H9 (cell line): ENCODE measurements around the gene FXN. TPM values are rescaled to one million over a fixed set of nuclear protein-coding genes. Genes with fewer than 3 reads are reported as not detected.
A peak's percentile ranks its signal among the peaks of the same experiment; 100 is the strongest.

Experiments
- DNase-seq: peaks from one replicate; pipeline ENCODE4 v3.0.0-alpha.2; 2017
- H2AFZ ChIP-seq: one replicate; pipeline ENCODE4 v1.6.1; 2013; ENCODE audit warnings: mild to moderate bottlenecking, low read length, control low read depth, moderate library complexity
- H2AK5ac ChIP-seq: 2 replicates; pipeline ENCODE4 v1.6.1; 2013; ENCODE audit warnings: low read length, control low read depth, mixed read lengths; ENCODE audit not compliant: insufficient read length
- H2BK120ac ChIP-seq: one replicate; pipeline ENCODE4 v1.6.1; 2013; ENCODE audit warnings: low read depth, mild to moderate bottlenecking, low read length, control low read depth, inconsistent platforms; ENCODE audit not compliant: poor library complexity, severe bottlenecking
- H2BK12ac ChIP-seq: 2 replicates; pipeline ENCODE4 v1.6.1; 2013; ENCODE audit warnings: low read length, control low read depth, mixed read lengths, low read depth; ENCODE audit not compliant: insufficient read length
- H2BK15ac ChIP-seq: 2 replicates; pipeline ENCODE4 v1.6.1; 2013; ENCODE audit warnings: low read depth, low read length, control low read depth
- H2BK20ac ChIP-seq: one replicate; pipeline ENCODE4 v1.6.1; 2013; ENCODE audit warnings: low read depth, mild to moderate bottlenecking, low read length, control low read depth, inconsistent platforms; ENCODE audit not compliant: poor library complexity, severe bottlenecking
- H2BK5ac ChIP-seq: 2 replicates; pipeline ENCODE4 v1.6.1; 2013; ENCODE audit warnings: low read length, control low read depth, mixed read lengths; ENCODE audit not compliant: insufficient read length
- H3K14ac ChIP-seq: 2 replicates; pipeline ENCODE4 v1.6.1; 2013; ENCODE audit warnings: low read length, control low read depth; ENCODE audit not compliant: insufficient read depth
- H3K18ac ChIP-seq: 2 replicates; pipeline ENCODE4 v1.6.1; 2013; ENCODE audit warnings: low read depth, mild to moderate bottlenecking, mixed read lengths, low read length, control low read depth; ENCODE audit not compliant: insufficient read length
- H3K23ac ChIP-seq: 2 replicates; pipeline ENCODE4 v1.6.1; 2013; ENCODE audit warnings: low read length, control low read depth, mixed read lengths, low read depth; ENCODE audit not compliant: insufficient read length
- H3K23me2 ChIP-seq: 2 replicates; pipeline ENCODE4 v1.6.1; 2013; ENCODE audit warnings: low read depth, mild to moderate bottlenecking, mixed read lengths, low read length, control low read depth; ENCODE audit not compliant: insufficient read length, poor library complexity, severe bottlenecking
- H3K27ac ChIP-seq: 2 replicates; pipeline ENCODE4 v1.5.1; 2013; ENCODE audit warnings: low read length, control low read depth, mixed read lengths, low read depth; ENCODE audit not compliant: insufficient read length
- H3K27me3 ChIP-seq: 2 replicates; pipeline ENCODE4 v1.6.1; 2013; ENCODE audit warnings: low read length, control low read depth, inconsistent platforms; ENCODE audit not compliant: insufficient read depth
- H3K4ac ChIP-seq: 2 replicates; pipeline ENCODE4 v1.6.1; 2013; ENCODE audit warnings: low read depth, mild to moderate bottlenecking, control low read depth, inconsistent platforms, low read length, moderate library complexity
- H3K4me1 ChIP-seq: 2 replicates; pipeline ENCODE4 v1.6.1; 2013; ENCODE audit warnings: low read length, control low read depth, inconsistent platforms; ENCODE audit not compliant: insufficient read depth
- H3K4me2 ChIP-seq: 2 replicates; pipeline ENCODE4 v1.6.1; 2013; ENCODE audit warnings: low read length, control low read depth, mixed read lengths; ENCODE audit not compliant: insufficient read length, insufficient read depth
- H3K56ac ChIP-seq: 2 replicates; pipeline ENCODE4 v1.6.1; 2013; ENCODE audit warnings: low read depth, mild to moderate bottlenecking, mixed read lengths, low read length, control low read depth; ENCODE audit not compliant: insufficient read length
- H3K79me1 ChIP-seq: 2 replicates; pipeline ENCODE4 v1.6.1; 2013; ENCODE audit warnings: low read depth, mild to moderate bottlenecking, moderate library complexity, low read length, control low read depth, inconsistent platforms; ENCODE audit not compliant: insufficient read depth, poor library complexity, severe bottlenecking
- H3K79me2 ChIP-seq: 2 replicates; pipeline ENCODE4 v1.6.1; 2013; ENCODE audit warnings: low read length, control low read depth, inconsistent platforms; ENCODE audit not compliant: insufficient read depth
- H3K9ac ChIP-seq: 2 replicates; pipeline ENCODE4 v1.6.1; 2013; ENCODE audit warnings: low read length, control low read depth, mixed read lengths; ENCODE audit not compliant: insufficient read length; ENCODE audit errors: extremely low read depth
- H3K9me3 ChIP-seq: one replicate; pipeline ENCODE4 v1.6.1; 2013; ENCODE audit warnings: low read depth, low read length, inconsistent platforms; ENCODE audit not compliant: control insufficient read depth
- H3T11ph ChIP-seq: one replicate; pipeline ENCODE4 v1.6.1; 2013; ENCODE audit warnings: mild to moderate bottlenecking, low read length, control low read depth, inconsistent platforms
- H4K20me1 ChIP-seq: one replicate; pipeline ENCODE4 v1.6.1; 2013; ENCODE audit not compliant: control insufficient read depth, insufficient read length, insufficient read depth
- H4K5ac ChIP-seq: 2 replicates; pipeline ENCODE4 v1.6.1; 2013; ENCODE audit warnings: low read depth, mild to moderate bottlenecking, mixed read lengths, low read length, control low read depth; ENCODE audit not compliant: insufficient read length
- H4K8ac ChIP-seq: replicated peaks from 2 replicates; pipeline ENCODE4 v1.6.1; 2013; ENCODE audit warnings: low read length, control low read depth, mixed read lengths, low read depth; ENCODE audit not compliant: insufficient read length
- H4K91ac ChIP-seq: 2 replicates; pipeline ENCODE4 v1.6.1; 2013; ENCODE audit warnings: low read depth, mild to moderate bottlenecking, moderate library complexity, mixed read lengths, low read length, control low read depth; ENCODE audit not compliant: insufficient read length
- H3K27ac Mint-ChIP-seq, 3 experiments: 2 replicates in 2 of 3; 3 replicates in 1 of 3; pipeline ENCODE4 v1.8.0; 2020 to 2021; ENCODE audit warnings: mixed read lengths in 3 of 3, mild to moderate bottlenecking in 1 of 3, moderate library complexity in 1 of 3
- H3K27me3 Mint-ChIP-seq: 2 replicates; pipeline ENCODE4 v1.8.0; 2021; ENCODE audit warnings: low read depth, mild to moderate bottlenecking, moderate library complexity, mixed read lengths
- H3K36me3 Mint-ChIP-seq, 3 experiments: 2 replicates in 2 of 3; 3 replicates in 1 of 3; pipeline ENCODE4 v1.8.0; 2020 to 2021; ENCODE audit warnings: low read depth in 3 of 3, mixed read lengths in 3 of 3; ENCODE audit not compliant: insufficient read depth in 1 of 3
- H3K4me1 Mint-ChIP-seq, 2 experiments: 2 replicates each; pipeline ENCODE4 v1.8.0; 2020; ENCODE audit warnings: mixed read lengths in 2 of 2
- H3K4me3 Mint-ChIP-seq, 2 experiments: 2 replicates in 1 of 2; 3 replicates in 1 of 2; pipeline ENCODE4 v1.8.0; 2020 to 2021; ENCODE audit warnings: mild to moderate bottlenecking in 2 of 2, mixed read lengths in 2 of 2, moderate library complexity in 1 of 2
- H3K9me3 Mint-ChIP-seq, 2 experiments: 2 replicates in 1 of 2; 3 replicates in 1 of 2; pipeline ENCODE4 v1.8.0; 2020; ENCODE audit warnings: mild to moderate bottlenecking in 2 of 2, mixed read lengths in 2 of 2, moderate library complexity in 1 of 2
- WGBS: extraction: QIAGEN DNeasy Blood & Tissue Kit; methylation state at CpG from one replicate; pipeline ENCODE4 v1.1.7; 2013; ENCODE audit warnings: missing lambda C conversion rate, low lambda C conversion rate, mixed read lengths; ENCODE audit not compliant: insufficient read length; ENCODE audit errors: extremely low coverage; 5-methylcytosine and 5-hydroxymethylcytosine counted together
- total RNA-seq: library from RNA; stranded (reverse); gene quantifications from 2 replicates; pipeline ENCODE4 v1.2.1, GENCODE V29; 2021
- TF ChIP-seq, protein P1 (sequence below): fragments of 200-600 bp; sonication (generic); conservative IDR thresholded peaks from 3 replicates; pipeline ENCODE4 v1.8.0; 2021; ENCODE audit warnings: antibody characterized with exemption, mild to moderate bottlenecking

The FXN gene
- total RNA-seq, 1 experiment from 2014 or later, result 34.4 TPM

DNA sequence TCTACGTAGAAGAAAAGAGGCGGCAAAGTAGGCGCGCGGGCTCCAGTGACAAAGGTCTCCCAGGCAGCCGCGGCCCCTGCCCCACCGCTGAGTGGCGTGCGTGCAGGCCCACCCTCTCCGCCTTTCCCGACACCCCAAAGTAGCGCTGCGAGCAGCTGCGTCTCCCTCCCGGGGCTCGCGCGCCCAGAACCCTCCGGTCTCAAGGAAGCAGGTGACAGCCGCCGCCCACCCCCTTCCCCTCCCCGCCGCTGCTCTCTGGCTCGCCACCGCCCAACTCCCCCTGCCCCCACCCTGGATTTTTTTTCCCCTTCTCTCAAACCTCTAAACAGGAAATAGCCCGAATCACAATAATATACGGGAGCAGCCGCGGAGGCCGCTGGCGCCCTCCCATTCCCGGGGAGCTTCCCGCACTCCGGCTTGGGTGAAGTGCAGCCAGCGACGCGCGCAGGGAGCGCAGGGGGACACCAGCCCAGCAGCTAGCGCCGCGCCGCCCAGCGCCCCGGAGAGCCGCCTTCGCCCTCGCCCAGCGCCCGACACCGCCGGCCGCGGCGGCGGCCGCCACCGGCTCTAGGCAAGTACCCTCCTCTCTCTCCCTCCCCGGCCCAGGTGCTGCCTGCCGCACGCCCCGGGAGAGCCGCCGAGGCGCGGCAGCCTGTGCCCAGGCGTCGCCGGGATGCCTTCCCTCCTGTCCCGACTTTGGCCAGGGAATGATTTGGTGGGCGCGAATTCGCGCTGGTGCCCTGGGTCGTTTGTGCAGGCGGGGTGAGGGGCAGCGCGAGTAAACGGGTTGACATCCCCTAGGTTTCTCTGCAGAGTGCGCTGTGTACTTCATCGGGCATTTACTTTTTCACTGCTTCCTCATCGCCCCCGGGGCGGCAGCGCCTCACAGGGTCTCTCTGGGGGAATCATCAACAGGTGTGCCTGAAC is 85.9 kb downstream of the FXN start:
- Histone ChIP-seq H3K18ac (peak overlapping the region; percentile 96), H4K20me1 (no peaks in the 10 kb centered on the region), H2BK120ac (peak overlapping the region; percentile 100), H4K8ac (no peak overlapping the region), H3K23ac (no peak overlapping the region), H2BK20ac (no peak overlapping the region), H3K56ac (peak overlapping the region; percentile 37), H2BK12ac (no peak overlapping the region), H3K4ac (peak overlapping the region; percentile 53; the same call in 1 of the 2 replicates), H3K79me1 (no peaks in the 10 kb centered on the region), H3K79me2 (peaks cover 3% of the 10 kb centered on the region; the same call in 1 of the 2 replicates), H3K23me2 (peaks cover 15% of the 10 kb centered on the region), H2BK15ac (no peak overlapping the region), H3K14ac (peak overlapping the region; percentile 94), H2BK5ac (peak overlapping the region; percentile 48), H4K5ac (peak overlapping the region; percentile 49), H3K4me1 (peaks cover 6% of the 10 kb centered on the region; the same call in 1 of the 2 replicates), H3K27me3 (no peaks in the 10 kb centered on the region), H3K4me2 (peak overlapping the region; percentile 82), H2AFZ (no peak overlapping the region), H3K9me3 (no peaks in the 10 kb centered on the region), H2AK5ac (no peak overlapping the region), H3K27ac (peak overlapping the region; percentile 88), H3T11ph (no peak overlapping the region), H4K91ac (peak overlapping the region; percentile 38), H3K9ac (peak overlapping the region; percentile 59)
- Mint-ChIP-seq H3K4me1 (peaks cover 18 to 20% of the 10 kb centered on the region in 2 experiments), H3K4me3 (peak overlapping the region; percentile 93 to 95), H3K27ac (peak overlapping the region; percentile 100), H3K27me3 (no peaks in the 10 kb centered on the region), H3K9me3 (no peaks in the 10 kb centered on the region; a peak in 1 of 5 replicates), H3K36me3 (peaks cover 0 to 2% (median 0%) of the 10 kb centered on the region in 3 experiments; a peak in 3 of 7 replicates)
- TF ChIP-seq, protein P1, sequence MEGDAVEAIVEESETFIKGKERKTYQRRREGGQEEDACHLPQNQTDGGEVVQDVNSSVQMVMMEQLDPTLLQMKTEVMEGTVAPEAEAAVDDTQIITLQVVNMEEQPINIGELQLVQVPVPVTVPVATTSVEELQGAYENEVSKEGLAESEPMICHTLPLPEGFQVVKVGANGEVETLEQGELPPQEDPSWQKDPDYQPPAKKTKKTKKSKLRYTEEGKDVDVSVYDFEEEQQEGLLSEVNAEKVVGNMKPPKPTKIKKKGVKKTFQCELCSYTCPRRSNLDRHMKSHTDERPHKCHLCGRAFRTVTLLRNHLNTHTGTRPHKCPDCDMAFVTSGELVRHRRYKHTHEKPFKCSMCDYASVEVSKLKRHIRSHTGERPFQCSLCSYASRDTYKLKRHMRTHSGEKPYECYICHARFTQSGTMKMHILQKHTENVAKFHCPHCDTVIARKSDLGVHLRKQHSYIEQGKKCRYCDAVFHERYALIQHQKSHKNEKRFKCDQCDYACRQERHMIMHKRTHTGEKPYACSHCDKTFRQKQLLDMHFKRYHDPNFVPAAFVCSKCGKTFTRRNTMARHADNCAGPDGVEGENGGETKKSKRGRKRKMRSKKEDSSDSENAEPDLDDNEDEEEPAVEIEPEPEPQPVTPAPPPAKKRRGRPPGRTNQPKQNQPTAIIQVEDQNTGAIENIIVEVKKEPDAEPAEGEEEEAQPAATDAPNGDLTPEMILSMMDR, result no peak
- DNase-seq, result peak; percentile 76
- WGBS, result no CpG with 5 or more reads among the region's 86 CpGs
